ENCODE measurements around the gene FHIP1B. TPM values are rescaled to one million over a fixed set of nuclear protein-coding genes. Genes with fewer than 3 reads are reported as not detected.
"Not testable (repeated sequence)": the region's sequence is repeated elsewhere in the genome, so short reads cannot be mapped to it uniquely, and the experiment has no call there.

FHIP1B gene
- 10 to 100 TPM; 13.0 to 13.1 TPM for total RNA-seq

- H3K4me1 Mint-ChIP-seq (ENCODE audit: low read depth): peaks cover 32% of the 10 kb centered on the region
- H3K36me3 Mint-ChIP-seq (ENCODE audit: low read depth): peaks cover 3% of the 10 kb centered on the region
- H3K27ac Mint-ChIP-seq: peak within 1 kb of the TSS; percentile 82
- peak within 1 kb of the TSS; percentile 94 for H3K4me3 Mint-ChIP-seq
- intact Hi-C loops (cut with micrococcal nuclease): loop anchor here (1.0 to 10.0 kb wide), 15 partner anchors 25 to 1750 kb away; partner anchors contain the start of genes ARFIP2, CCKBR, EIF3F and ILK
- CTCF ChIA-PET: interaction anchor here (1.2 to 5.6 kb wide), 3 partner anchors 16 to 129 kb away, joined by 4 to 42 read pairs (median 5); no protein-coding TSS in a partner anchor
- no peaks in the 10 kb centered on the region for H3K9me3 Mint-ChIP-seq
- peak; percentile 100 for DNase-seq
- no peaks in the 10 kb centered on the region for H3K27me3 Mint-ChIP-seq (ENCODE audit: low read depth)
These were observed at the start of gene FHIP1B for GRCh38 chr11:6234387-6235107. TSS of gene FHIP1B (minus strand) at chr11:6234636. CDS start at chr11:6224516, 10,120 bp downstream.

GRCh38 chr11:6283453-6284023 lies 49.1 kb upstream of the FHIP1B start:
- H3K36me3 Mint-ChIP-seq (ENCODE audit: low read depth): no peaks in the 10 kb centered on the region
- CTCF ChIA-PET: interaction anchor here (0.6 to 2.1 kb wide), 4 partner anchors 11 to 70 kb away, joined by 3 to 10 read pairs (median 4); no protein-coding TSS in a partner anchor
- H3K27ac Mint-ChIP-seq: no peak overlapping the region
- H3K27me3 Mint-ChIP-seq (ENCODE audit: low read depth): peaks cover 35% of the 10 kb centered on the region
- intact Hi-C loops (cut with micrococcal nuclease): no loop called here
- DNase-seq: no peak
- no peaks in the 10 kb centered on the region for H3K4me1 Mint-ChIP-seq (ENCODE audit: low read depth)
- no peaks in the 10 kb centered on the region for H3K9me3 Mint-ChIP-seq
- no peak overlapping the region for H3K4me3 Mint-ChIP-seq

GRCh38 chr11:6280809-6281208 lies 46.4 kb upstream of the FHIP1B start:
- H3K36me3 Mint-ChIP-seq (ENCODE audit: low read depth); CTCF ChIA-PET; H3K27ac Mint-ChIP-seq; intact Hi-C loops (cut with micrococcal nuclease); H3K4me3 Mint-ChIP-seq; H3K4me1 Mint-ChIP-seq (ENCODE audit: low read depth); DNase-seq; H3K9me3 Mint-ChIP-seq: not testable (repeated sequence)
- peaks cover 47% of the 10 kb centered on the region for H3K27me3 Mint-ChIP-seq (ENCODE audit: low read depth)

GRCh38 chr11:6273188-6273587 lies 38.8 kb upstream of the FHIP1B start:
- Mint-ChIP-seq H3K36me3 (ENCODE audit: low read depth) (no peaks in the 10 kb centered on the region), H3K9me3 (no peaks in the 10 kb centered on the region), H3K27me3 (ENCODE audit: low read depth) (peaks cover 46% of the 10 kb centered on the region), H3K27ac (no peak overlapping the region), H3K4me3 (no peak overlapping the region), H3K4me1 (ENCODE audit: low read depth) (no peaks in the 10 kb centered on the region)
- CTCF ChIA-PET: interaction anchor here (1.1 to 2.0 kb wide), 3 partner anchors 22 to 106 kb away, joined by 3 to 7 read pairs (median 3); no protein-coding TSS in a partner anchor
- intact Hi-C loops (cut with micrococcal nuclease): no loop called here
- no peak for DNase-seq

GRCh38 chr11:6271598-6271997 lies 37.2 kb upstream of the FHIP1B start:
- no peaks in the 10 kb centered on the region for H3K9me3 Mint-ChIP-seq
- DNase-seq: no peak
- intact Hi-C loops (cut with micrococcal nuclease): no loop called here
- CTCF ChIA-PET: interaction anchor here (1.3 to 1.7 kb wide), 3 partner anchors 10 to 91 kb away, joined by 3 to 5 read pairs (median 3); no protein-coding TSS in a partner anchor
- H3K4me1 Mint-ChIP-seq (ENCODE audit: low read depth): no peaks in the 10 kb centered on the region
- H3K36me3 Mint-ChIP-seq (ENCODE audit: low read depth): no peaks in the 10 kb centered on the region
- H3K27me3 Mint-ChIP-seq (ENCODE audit: low read depth): peaks cover 36% of the 10 kb centered on the region
- H3K4me3 Mint-ChIP-seq: no peak overlapping the region
- H3K27ac Mint-ChIP-seq: no peak overlapping the region

- H3K4me3 Mint-ChIP-seq: no peak overlapping the region
- no peaks in the 10 kb centered on the region for H3K36me3 Mint-ChIP-seq (ENCODE audit: low read depth)
- CTCF ChIA-PET: interaction anchor here (0.8 to 1.7 kb wide), 4 partner anchors 10 to 92 kb away, joined by 3 to 5 read pairs (median 4); no protein-coding TSS in a partner anchor
These were observed 36.3 kb upstream of the FHIP1B start for GRCh38 chr11:6270584-6271246.

GRCh38 chr11:6269994-6270393 lies 35.6 kb upstream of the FHIP1B start:
- H3K4me1 Mint-ChIP-seq (ENCODE audit: low read depth): no peaks in the 10 kb centered on the region
- no peak overlapping the region for H3K27ac Mint-ChIP-seq
- no peaks in the 10 kb centered on the region for H3K36me3 Mint-ChIP-seq (ENCODE audit: low read depth)
- H3K9me3 Mint-ChIP-seq: no peaks in the 10 kb centered on the region
- intact Hi-C loops (cut with micrococcal nuclease): no loop called here
- peaks cover 26% of the 10 kb centered on the region for H3K27me3 Mint-ChIP-seq (ENCODE audit: low read depth)
- peak; percentile 12 for DNase-seq
- CTCF ChIA-PET: interaction anchor here (0.8 to 1.7 kb wide), 3 partner anchors 19 to 93 kb away, joined by 3 to 5 read pairs (median 5); no protein-coding TSS in a partner anchor
- H3K4me3 Mint-ChIP-seq: no peak overlapping the region

More at GRCh38 chr11:6270584-6271246, 36.3 kb upstream of the FHIP1B start:
- H3K27ac Mint-ChIP-seq: no peak overlapping the region
- no peaks in the 10 kb centered on the region for H3K4me1 Mint-ChIP-seq (ENCODE audit: low read depth)
- no peaks in the 10 kb centered on the region for H3K9me3 Mint-ChIP-seq
- DNase-seq: no peak
- peaks cover 32% of the 10 kb centered on the region for H3K27me3 Mint-ChIP-seq (ENCODE audit: low read depth)
- intact Hi-C loops (cut with micrococcal nuclease): no loop called here

GRCh38 chr11:6268820-6269219 lies 34.4 kb upstream of the FHIP1B start:
- no peak for DNase-seq
- peaks cover 20% of the 10 kb centered on the region for H3K27me3 Mint-ChIP-seq (ENCODE audit: low read depth)
- CTCF ChIA-PET: interaction anchor here (0.8 to 2.3 kb wide), 3 partner anchors 9 to 85 kb away, joined by 3 to 11 read pairs (median 3); no protein-coding TSS in a partner anchor
- no peaks in the 10 kb centered on the region for H3K9me3 Mint-ChIP-seq
- H3K4me3 Mint-ChIP-seq: no peak overlapping the region
- H3K4me1 Mint-ChIP-seq (ENCODE audit: low read depth): no peaks in the 10 kb centered on the region
- no peaks in the 10 kb centered on the region for H3K36me3 Mint-ChIP-seq (ENCODE audit: low read depth)
- intact Hi-C loops (cut with micrococcal nuclease): no loop called here
- no peak overlapping the region for H3K27ac Mint-ChIP-seq

- no peaks in the 10 kb centered on the region for H3K4me1 Mint-ChIP-seq (ENCODE audit: low read depth)
- H3K36me3 Mint-ChIP-seq (ENCODE audit: low read depth): no peaks in the 10 kb centered on the region
- no peak for DNase-seq
- H3K27me3 Mint-ChIP-seq (ENCODE audit: low read depth): peaks cover 5% of the 10 kb centered on the region
- H3K4me3 Mint-ChIP-seq: no peak overlapping the region
- CTCF ChIA-PET: no interaction called here
- no peak overlapping the region for H3K27ac Mint-ChIP-seq
- no peaks in the 10 kb centered on the region for H3K9me3 Mint-ChIP-seq
- intact Hi-C loops (cut with micrococcal nuclease): no loop called here
These were observed 29.2 kb upstream of the FHIP1B start for GRCh38 chr11:6263662-6264061.

GRCh38 chr11:6260207-6260726 lies 25.8 kb upstream of the FHIP1B start:
- H3K4me1 Mint-ChIP-seq (ENCODE audit: low read depth): no peaks in the 10 kb centered on the region
- no peak overlapping the region for H3K27ac Mint-ChIP-seq
- CTCF ChIA-PET: interaction anchor here (0.8 to 3.1 kb wide), 6 partner anchors 10 to 102 kb away, joined by 3 to 35 read pairs (median 5); no protein-coding TSS in a partner anchor
- H3K27me3 Mint-ChIP-seq (ENCODE audit: low read depth): peaks cover 7% of the 10 kb centered on the region
- no peak overlapping the region for H3K4me3 Mint-ChIP-seq
- intact Hi-C loops (cut with micrococcal nuclease): no loop called here
- no peak for DNase-seq
- no peaks in the 10 kb centered on the region for H3K9me3 Mint-ChIP-seq
- no peaks in the 10 kb centered on the region for H3K36me3 Mint-ChIP-seq (ENCODE audit: low read depth)

GRCh38 chr11:6258571-6259081 lies 24.2 kb upstream of the FHIP1B start:
- CTCF ChIA-PET: interaction anchor here (0.6 to 1.0 kb wide), 4 partner anchors 9 to 1882 kb away, joined by 3 read pairs; no protein-coding TSS in a partner anchor
- DNase-seq: peak; percentile 13

More at GRCh38 chr11:6258571-6259081, 24.2 kb upstream of the FHIP1B start:
- Mint-ChIP-seq H3K36me3 (ENCODE audit: low read depth) (no peaks in the 10 kb centered on the region), H3K27ac (no peak overlapping the region), H3K4me1 (ENCODE audit: low read depth) (no peaks in the 10 kb centered on the region), H3K9me3 (no peaks in the 10 kb centered on the region), H3K4me3 (no peak overlapping the region), H3K27me3 (ENCODE audit: low read depth) (peaks cover 7% of the 10 kb centered on the region)
- intact Hi-C loops (cut with micrococcal nuclease): loop anchor here (1.0 to 2.0 kb wide), 3 partner anchors 23 to 94 kb away; partner anchors contain the start of gene CAVIN3

Data from activated naive CD4-positive, alpha-beta T cell treated with anti-CD3 and anti-CD28 coated beads for 36 hours (primary cell).